HG02938 (cell line): ENCODE measurements around the gene SH3PXD2A.
A peak's percentile ranks its signal among the peaks of the same experiment; 100 is the strongest.
"Not testable (repeated sequence)": the region's sequence is repeated elsewhere in the genome, so short reads cannot be mapped to it uniquely, and the experiment has no call there.

Experiments
- ATAC-seq: cut with Tn5 transposase; IDR thresholded peaks from one replicate; pipeline ENCODE4 v1.9.1; 2021; ENCODE audit warnings: mild to moderate bottlenecking, moderate library complexity; ENCODE audit not compliant: unreplicated experiment

Gene SH3PXD2A

GRCh38 chr10:103770139-103770538, 85.2 kb downstream of the SH3PXD2A start:
- no peak for ATAC-seq

GRCh38 chr10:103769176-103769575, 86.2 kb downstream of the SH3PXD2A start:
- ATAC-seq: no peak

- no peak for ATAC-seq
These were observed 87.0 kb downstream of the SH3PXD2A start for GRCh38 chr10:103768345-103768744.

GRCh38 chr10:103767756-103768155, 87.6 kb downstream of the SH3PXD2A start:
- ATAC-seq: no peak

- no peak for ATAC-seq
These were observed 88.4 kb downstream of the SH3PXD2A start for GRCh38 chr10:103766751-103767505.

- ATAC-seq: no peak
These were observed 89.4 kb downstream of the SH3PXD2A start for GRCh38 chr10:103765981-103766380.

- no peak for ATAC-seq
These were observed 90.2 kb downstream of the SH3PXD2A start for GRCh38 chr10:103765168-103765567.

- no peak for ATAC-seq
These were observed 90.9 kb downstream of the SH3PXD2A start for GRCh38 chr10:103764296-103765088.

- no peak for ATAC-seq
These were observed 91.8 kb downstream of the SH3PXD2A start for GRCh38 chr10:103763374-103764202.

GRCh38 chr10:103762916-103763315, 92.5 kb downstream of the SH3PXD2A start:
- no peak for ATAC-seq

- ATAC-seq: no peak
These were observed 93.2 kb downstream of the SH3PXD2A start for GRCh38 chr10:103762162-103762561.

GRCh38 chr10:103761075-103761920, 94.1 kb downstream of the SH3PXD2A start:
- ATAC-seq: no peak

GRCh38 chr10:103760233-103760632, 95.1 kb downstream of the SH3PXD2A start:
- not testable (repeated sequence) for ATAC-seq

- ATAC-seq: peak; percentile 56
These were observed 96.1 kb downstream of the SH3PXD2A start for GRCh38 chr10:103759100-103759781.

- no peak for ATAC-seq
These were observed 97.1 kb downstream of the SH3PXD2A start for GRCh38 chr10:103758294-103758681.

GRCh38 chr10:103757531-103758293, 97.7 kb downstream of the SH3PXD2A start:
- ATAC-seq: no peak

- no peak for ATAC-seq
These were observed 99.0 kb downstream of the SH3PXD2A start for GRCh38 chr10:103756277-103756869.

GRCh38 chr10:103752680-103753248, 102.6 kb downstream of the SH3PXD2A start:
- no peak for ATAC-seq
